Muscle of leg (tissue), 11 donors: Measurements from ENCODE around the gene CDH23. TPM values are rescaled to one million over a fixed set of nuclear protein-coding genes. Genes with fewer than 3 reads are reported as not detected.

Experiments used
- DNase-seq: peaks from one replicate; pipeline ENCODE4 v3.0.0; 2013
- H3K27ac ChIP-seq: one replicate; pipeline ENCODE4 v1.5.1; 2013; ENCODE audit warnings: mild to moderate bottlenecking, low read length, control low read depth
- H3K27me3 ChIP-seq: one replicate; pipeline ENCODE4 v1.6.1; 2013; ENCODE audit warnings: low read length; ENCODE audit not compliant: control insufficient read depth, insufficient read depth
- H3K36me3 ChIP-seq: one replicate; pipeline ENCODE4 v1.6.1; 2013; ENCODE audit warnings: low read length; ENCODE audit not compliant: control insufficient read depth, insufficient read depth
- H3K4me1 ChIP-seq: one replicate; pipeline ENCODE4 v1.6.1; 2013; ENCODE audit warnings: low read length; ENCODE audit not compliant: control insufficient read depth, insufficient read depth
- H3K4me3 ChIP-seq: one replicate; pipeline ENCODE4 v1.5.1; 2013; ENCODE audit warnings: low read length, control low read depth
- H3K9me3 ChIP-seq: replicated peaks from 2 replicates; pipeline ENCODE4 v1.6.1; 2013; ENCODE audit warnings: low read depth, low read length; ENCODE audit not compliant: control insufficient read depth
- WGBS: methylation state at CpG from one replicate; pipeline ENCODE4 v1.1.5; 2013; ENCODE audit warnings: missing lambda C conversion rate; ENCODE audit not compliant: insufficient coverage; 5-methylcytosine and 5-hydroxymethylcytosine counted together
- polyA plus RNA-seq, 8 donors: library from polyadenylated mRNA; unstranded; fragments of 120-200 nt; gene quantifications; one replicate each; pipeline versions ENCODE4 v1.2.1 to v1.2.3, GENCODE V29; 2013; ENCODE audit warnings: inconsistent platforms in 1 of 8, low replicate concordance in 1 of 8; ENCODE audit not compliant: insufficient read length in 8 of 8, insufficient read depth in 1 of 8
- total RNA-seq: library from RNA; stranded (reverse); fragments of 120-200 nt; gene quantifications from one replicate; pipeline ENCODE4 v1.2.4, GENCODE V29; 2013

Gene CDH23
- total and polyA plus RNA-seq, 9 donors, result 3.4 to 5.7 (median 4.9) TPM

DNA sequence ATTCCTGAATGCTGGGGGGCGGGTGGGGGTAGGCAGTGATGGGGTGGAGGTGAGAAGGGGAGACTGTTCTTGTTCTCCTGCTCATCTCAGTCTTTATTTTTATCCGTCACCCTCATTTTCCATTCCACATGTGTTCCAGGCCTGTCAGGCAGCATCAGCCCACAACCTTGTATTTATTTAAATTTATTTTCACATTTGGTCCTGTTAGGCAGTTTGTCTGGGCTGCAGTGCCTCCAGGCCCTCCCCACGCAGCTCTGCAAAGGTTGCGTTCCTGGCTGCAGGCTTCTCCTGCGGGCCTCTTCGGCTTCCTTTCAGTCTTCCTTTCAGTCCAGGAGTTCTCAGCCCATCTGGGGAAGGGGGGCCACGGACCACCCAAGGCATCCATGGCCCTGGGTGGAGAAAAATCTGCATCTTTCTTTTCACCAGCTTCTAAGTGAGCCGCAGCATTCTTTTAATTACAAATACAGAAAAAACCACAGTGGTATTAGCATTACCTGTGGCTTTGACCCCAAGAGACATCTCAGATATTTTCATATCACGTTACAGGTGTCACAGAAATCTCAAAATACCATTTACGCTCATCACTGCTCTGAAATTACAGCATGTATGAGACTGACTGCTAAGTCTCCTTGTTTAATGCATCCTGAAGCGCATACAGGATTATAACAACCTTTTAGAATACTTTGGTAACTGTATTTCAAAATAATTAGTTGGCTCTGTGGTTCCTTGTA, 228.9 kb downstream of the CDH23 start:
- no peak for DNase-seq
- Histone ChIP-seq H3K27me3 (peaks cover 5% of the 10 kb centered on the region), H3K4me3 (no peak overlapping the region), H3K36me3 (no peaks in the 10 kb centered on the region), H3K4me1 (peaks cover 24% of the 10 kb centered on the region), H3K9me3 (no peaks in the 10 kb centered on the region), H3K27ac (no peak overlapping the region)
- 49% methylated on average over 5 of the region's 11 CpGs for WGBS

DNA sequence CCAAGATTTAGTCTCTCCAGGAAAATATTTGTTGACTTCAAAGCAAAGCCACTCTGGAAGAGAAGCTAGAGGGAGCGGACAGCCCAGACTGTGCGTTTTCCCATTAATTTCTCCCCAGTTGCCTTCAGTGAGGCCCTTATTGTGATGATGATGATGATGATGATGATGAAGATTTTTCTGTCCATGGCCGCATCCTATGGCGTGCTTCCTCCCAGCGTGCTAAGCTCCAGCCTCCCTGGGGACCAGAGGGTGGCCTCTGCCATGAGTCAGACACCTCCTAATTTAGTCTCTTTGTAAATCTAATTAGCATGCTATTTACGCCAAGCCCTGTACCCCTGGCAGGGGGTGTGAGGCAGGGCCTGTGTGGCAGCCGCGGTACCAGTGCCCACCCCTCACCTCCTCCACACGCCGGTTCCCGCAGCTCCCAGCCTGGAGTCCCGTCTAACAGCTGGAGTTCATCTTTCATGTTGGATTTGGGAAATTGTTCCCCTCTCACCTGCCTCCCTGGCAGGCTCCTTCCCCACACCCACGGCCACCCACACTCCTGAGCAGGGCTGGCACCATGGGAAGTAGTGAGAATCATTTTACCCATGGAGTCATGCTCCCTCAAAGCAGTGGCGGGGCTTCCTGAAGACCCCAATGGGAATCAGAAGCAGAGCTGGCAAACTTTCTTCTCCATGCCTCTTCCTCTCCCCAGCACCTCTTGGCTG, 230.7 kb downstream of the CDH23 start:
- Histone ChIP-seq H3K27ac (no peak overlapping the region), H3K36me3 (no peaks in the 10 kb centered on the region), H3K27me3 (peaks cover 5% of the 10 kb centered on the region), H3K4me1 (peaks cover 12% of the 10 kb centered on the region), H3K9me3 (no peaks in the 10 kb centered on the region), H3K4me3 (no peak overlapping the region)
- WGBS, result 66% methylated on average over 3 of the region's 14 CpGs
- DNase-seq, result no peak

DNA sequence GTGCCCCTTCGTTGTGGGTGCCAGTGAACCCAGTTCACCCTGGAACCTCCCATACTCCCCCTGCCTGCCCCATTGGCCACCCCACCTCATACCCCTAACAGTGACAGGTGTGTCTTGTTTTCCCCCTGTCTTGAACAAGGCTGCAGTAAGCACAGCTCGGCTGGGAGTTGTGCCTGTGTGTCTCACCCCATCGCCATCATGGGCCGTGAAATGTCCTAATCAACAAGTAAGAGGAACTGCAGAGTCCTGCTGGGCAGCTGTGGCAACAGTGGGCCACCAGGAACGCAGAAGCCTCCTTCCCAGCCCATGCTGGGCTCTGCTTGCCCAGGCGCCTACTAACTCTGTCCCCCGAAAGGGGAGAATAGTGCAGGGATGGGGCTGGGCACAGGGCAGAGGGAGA, 231.2 kb downstream of the CDH23 start:
- no peak overlapping the region for H3K4me3 ChIP-seq
- H3K27me3 ChIP-seq, result peaks cover 5% of the 10 kb centered on the region
- no peak for DNase-seq
- no peaks in the 10 kb centered on the region for H3K9me3 ChIP-seq
- H3K27ac ChIP-seq, result no peak overlapping the region
- 59% methylated on average over 5 of the region's 7 CpGs for WGBS
- H3K36me3 ChIP-seq, result no peaks in the 10 kb centered on the region
- H3K4me1 ChIP-seq, result peaks cover 6% of the 10 kb centered on the region

DNA sequence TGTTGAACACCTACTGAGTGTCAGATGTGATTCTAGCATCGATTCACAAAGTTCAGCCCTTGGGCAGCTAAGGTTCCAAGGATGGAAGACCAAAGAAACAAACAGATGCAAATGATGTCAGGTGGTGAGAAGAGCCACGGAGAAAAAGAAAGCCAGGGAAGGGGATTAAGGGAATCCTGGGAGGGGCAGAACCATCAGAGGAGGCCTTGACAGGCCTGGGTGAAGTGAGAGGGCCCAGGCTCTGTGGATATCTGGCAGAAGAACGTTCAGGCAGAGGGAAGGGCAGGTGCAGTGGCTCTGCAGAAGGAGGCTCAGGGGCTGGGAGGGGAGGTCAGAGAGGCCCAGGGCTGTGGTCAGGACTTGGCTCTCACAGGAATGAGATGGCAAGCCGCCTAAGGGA, 232.4 kb downstream of the CDH23 start:
- 56% methylated on average over 4 of the region's 4 CpGs for WGBS
- no peaks in the 10 kb centered on the region for H3K9me3 ChIP-seq
- H3K27ac ChIP-seq, result no peak overlapping the region
- H3K4me3 ChIP-seq, result no peak overlapping the region
- no peaks in the 10 kb centered on the region for H3K36me3 ChIP-seq
- H3K27me3 ChIP-seq, result peaks cover 5% of the 10 kb centered on the region
- no peak for DNase-seq
- peaks cover 5% of the 10 kb centered on the region for H3K4me1 ChIP-seq

DNA sequence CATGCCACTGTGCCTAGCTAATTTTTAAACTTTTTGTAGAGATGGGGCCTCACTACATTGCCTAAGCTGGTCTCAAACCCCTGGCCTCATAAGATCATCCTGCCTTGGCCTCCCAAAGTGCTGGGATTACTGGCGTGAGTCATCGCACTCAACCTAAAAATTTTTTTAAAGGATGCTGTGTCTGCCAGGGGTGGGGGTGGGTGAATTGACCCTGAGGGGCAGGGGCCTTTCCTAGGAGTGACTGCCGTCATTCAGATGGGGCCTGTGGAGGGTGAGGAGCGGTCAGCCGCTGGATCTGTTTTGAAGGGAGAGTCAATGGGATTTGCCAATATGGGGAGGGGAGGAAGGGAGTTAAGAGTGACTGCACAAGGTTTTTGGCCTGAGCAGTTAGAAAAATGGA, 233.4 kb downstream of the CDH23 start:
- Histone ChIP-seq H3K4me1 (peaks cover 16% of the 10 kb centered on the region), H3K36me3 (no peaks in the 10 kb centered on the region), H3K27me3 (peaks cover 5% of the 10 kb centered on the region), H3K4me3 (no peak overlapping the region), H3K27ac (no peak overlapping the region), H3K9me3 (no peaks in the 10 kb centered on the region)
- DNase-seq, result no peak
- WGBS, result 78% methylated on average over 3 of the region's 5 CpGs

DNA sequence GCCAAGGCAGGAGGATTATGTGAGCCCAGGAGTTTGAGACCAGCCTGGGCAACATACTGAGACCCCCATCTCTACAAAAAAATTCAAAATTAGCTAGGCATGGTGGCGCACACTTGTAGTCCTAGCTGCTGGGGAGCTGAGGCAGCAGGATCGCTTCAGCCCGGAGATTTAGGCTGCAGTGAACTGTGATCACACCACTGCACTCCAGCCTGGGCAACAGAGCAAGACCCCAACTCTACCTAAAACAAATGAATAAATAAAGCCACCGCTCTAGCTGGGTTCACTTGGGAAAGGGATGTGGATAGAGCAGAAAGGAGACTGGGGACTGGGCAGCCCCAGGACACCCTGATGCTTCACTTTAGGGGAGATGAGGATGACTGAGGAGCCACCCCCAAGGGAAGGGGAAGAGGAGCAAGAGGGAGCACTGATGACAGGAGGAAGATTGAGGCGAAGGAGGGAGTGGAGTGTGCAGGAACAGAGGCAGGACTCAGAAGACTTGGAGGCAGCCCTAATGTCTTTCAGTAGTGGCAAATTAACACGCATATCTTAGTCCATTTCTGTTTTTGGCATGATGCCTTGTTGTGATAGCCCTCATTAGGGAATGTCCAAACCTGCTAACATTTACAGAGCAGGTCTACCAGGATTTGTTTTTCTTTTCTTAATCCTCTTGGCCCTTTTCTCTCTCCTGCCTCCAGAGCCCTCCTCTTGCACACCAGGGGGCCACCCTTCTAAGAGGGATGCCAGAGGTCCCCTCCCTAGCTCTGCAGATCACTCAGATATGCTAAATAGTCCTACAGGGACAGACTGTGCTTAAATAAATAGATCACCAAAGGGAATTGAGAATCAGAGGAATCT, 234.5 kb downstream of the CDH23 start:
- Histone ChIP-seq H3K4me1 (peaks cover 16% of the 10 kb centered on the region), H3K9me3 (no peaks in the 10 kb centered on the region), H3K27ac (no peak overlapping the region), H3K27me3 (peaks cover 5% of the 10 kb centered on the region), H3K36me3 (no peaks in the 10 kb centered on the region), H3K4me3 (no peak overlapping the region)
- DNase-seq, result no peak
- WGBS, result 86% methylated on average over 3 of the region's 6 CpGs

DNA sequence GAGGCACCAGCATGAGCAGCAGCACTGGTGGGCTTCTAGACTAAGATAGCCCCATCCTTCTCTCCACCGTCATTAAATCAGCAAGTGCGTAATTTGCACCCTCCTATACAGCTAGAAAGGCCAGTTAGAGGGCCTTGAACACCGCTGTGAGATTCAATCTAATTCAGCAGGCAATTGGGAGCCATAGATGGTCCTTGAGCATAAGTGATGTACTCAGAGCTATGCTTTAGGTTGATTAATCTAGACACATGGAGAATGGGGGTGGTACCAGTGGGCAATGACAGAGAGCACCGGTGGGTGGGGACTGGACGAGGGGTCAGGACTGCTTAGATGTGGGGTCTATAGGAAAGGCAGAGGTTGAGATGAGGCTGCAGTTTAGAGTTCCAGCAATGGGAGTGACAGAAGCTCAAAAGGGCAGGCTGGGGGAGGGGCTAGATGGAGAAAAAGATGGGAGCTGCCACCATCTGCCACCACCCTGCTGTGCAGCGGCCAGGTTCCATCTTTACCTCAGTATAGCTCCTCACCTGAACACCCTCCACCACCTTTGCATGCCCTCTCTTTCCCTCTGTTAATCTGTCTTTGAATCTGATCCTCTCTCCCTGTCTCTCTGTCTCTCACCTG, 235.6 kb downstream of the CDH23 start:
- no peak overlapping the region for H3K27ac ChIP-seq
- H3K4me3 ChIP-seq, result no peak overlapping the region
- peaks cover 2% of the 10 kb centered on the region for H3K27me3 ChIP-seq
- peaks cover 16% of the 10 kb centered on the region for H3K4me1 ChIP-seq
- no peak for DNase-seq
- no peaks in the 10 kb centered on the region for H3K36me3 ChIP-seq
- no peaks in the 10 kb centered on the region for H3K9me3 ChIP-seq
- WGBS, result 84% methylated on average over 3 of the region's 6 CpGs

DNA sequence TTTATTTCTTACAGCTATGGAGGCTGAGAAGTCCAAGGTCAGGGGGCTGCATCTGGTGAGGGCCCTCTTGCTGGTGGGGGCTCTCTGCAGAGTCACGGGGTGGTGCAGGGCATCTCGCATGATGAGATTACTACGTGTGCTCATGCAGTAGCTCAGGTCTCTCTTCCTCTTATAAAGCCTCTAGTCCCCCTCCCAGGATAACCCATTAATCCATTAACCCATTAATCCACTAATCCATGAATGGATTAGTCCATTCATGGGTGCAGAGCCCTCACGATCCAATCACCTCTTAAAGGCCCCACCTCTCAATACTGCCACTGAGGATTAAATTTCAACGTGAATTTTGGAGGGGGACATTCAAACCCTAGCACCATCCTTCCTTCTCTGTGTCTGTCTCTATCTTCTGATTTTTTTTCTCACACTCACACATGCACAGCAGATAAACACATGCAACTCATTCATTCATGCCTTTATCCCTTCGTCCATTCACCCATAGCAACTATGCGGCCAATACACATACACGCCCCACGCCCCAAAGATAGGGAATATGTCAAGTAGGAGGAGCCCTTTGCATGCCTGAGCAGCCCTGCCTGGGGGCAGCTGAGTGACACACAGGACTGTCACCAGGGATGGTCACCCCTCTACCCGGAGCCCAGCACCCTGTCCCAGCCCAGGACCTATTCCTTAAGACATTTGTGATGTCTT, 236.3 kb downstream of the CDH23 start:
- peaks cover 18% of the 10 kb centered on the region for H3K4me1 ChIP-seq
- H3K27ac ChIP-seq, result no peak overlapping the region
- no peak for DNase-seq
- H3K4me3 ChIP-seq, result no peak overlapping the region
- H3K9me3 ChIP-seq, result no peaks in the 10 kb centered on the region
- H3K27me3 ChIP-seq, result no peaks in the 10 kb centered on the region
- WGBS, result 87% methylated on average over 7 of the region's 10 CpGs
- H3K36me3 ChIP-seq, result no peaks in the 10 kb centered on the region

DNA sequence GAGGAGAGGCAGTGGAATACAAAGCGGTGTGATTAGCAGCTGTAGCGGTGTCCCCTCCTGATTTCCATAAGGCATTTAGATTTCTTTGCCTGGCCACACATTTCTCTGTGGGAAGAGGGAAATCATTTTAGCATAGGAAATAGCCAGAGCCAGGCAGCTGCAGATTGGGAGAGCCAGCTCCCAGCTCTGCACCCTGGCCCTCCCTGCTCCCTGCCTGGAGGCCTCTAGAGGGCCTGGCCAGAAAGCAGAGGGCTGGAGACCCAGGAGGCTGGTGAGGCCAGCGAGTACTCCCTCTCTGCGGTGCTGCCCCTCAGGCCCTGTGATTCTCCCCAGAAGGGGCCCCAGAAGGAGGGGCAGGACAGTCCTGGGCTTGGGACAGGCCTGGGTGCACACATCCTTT, 237.2 kb downstream of the CDH23 start:
- DNase-seq, result peak; percentile 46
- Histone ChIP-seq H3K36me3 (no peaks in the 10 kb centered on the region), H3K4me3 (no peak overlapping the region), H3K27me3 (no peaks in the 10 kb centered on the region), H3K9me3 (no peaks in the 10 kb centered on the region), H3K4me1 (peaks cover 26% of the 10 kb centered on the region), H3K27ac (no peak overlapping the region)
- WGBS, result 38% methylated on average over 3 of the region's 4 CpGs
